Globus pallidus (tissue), 1 donor: ENCODE measurements around the gene RAB14.

Source experiments
- DNase-seq: peaks from one replicate; pipeline ENCODE4 v3.0.0-alpha.2; 2015; ENCODE audit warnings: low spot score

Gene RAB14

GRCh38 chr9:121201738-121202533 lies at the start of gene RAB14:
RAB14 (minus strand) TSS chr9:121201869; CDS start chr9:121193412, 8,457 bp downstream.
- peak; percentile 99 for DNase-seq

DNA sequence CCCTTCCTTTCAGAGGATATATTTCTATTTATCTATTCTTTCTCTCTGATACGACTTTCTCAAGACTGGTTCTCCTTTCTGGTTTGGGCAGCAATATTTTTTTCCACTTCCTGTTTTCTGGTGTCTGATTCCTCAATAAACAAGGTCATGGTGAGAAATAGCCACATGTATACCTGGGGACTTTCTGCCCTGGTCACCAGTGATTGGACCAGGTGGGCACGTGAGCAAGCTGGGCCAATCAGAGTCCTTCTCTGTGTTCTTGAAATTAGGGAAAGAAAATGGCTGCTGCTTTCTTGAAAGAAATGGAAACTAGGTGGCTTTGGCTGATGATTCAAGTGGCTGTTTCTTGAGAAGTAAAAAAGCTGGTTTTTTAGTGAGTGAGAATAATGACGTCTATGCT lies 47.9 kb upstream of the RAB14 start:
- no peak for DNase-seq

GRCh38 chr9:121246821-121247561 lies 45.3 kb upstream of the RAB14 start:
- DNase-seq = no peak

- no peak for DNase-seq
Measured at GRCh38 chr9:121242959-121243346, 41.3 kb upstream of the RAB14 start.

DNA sequence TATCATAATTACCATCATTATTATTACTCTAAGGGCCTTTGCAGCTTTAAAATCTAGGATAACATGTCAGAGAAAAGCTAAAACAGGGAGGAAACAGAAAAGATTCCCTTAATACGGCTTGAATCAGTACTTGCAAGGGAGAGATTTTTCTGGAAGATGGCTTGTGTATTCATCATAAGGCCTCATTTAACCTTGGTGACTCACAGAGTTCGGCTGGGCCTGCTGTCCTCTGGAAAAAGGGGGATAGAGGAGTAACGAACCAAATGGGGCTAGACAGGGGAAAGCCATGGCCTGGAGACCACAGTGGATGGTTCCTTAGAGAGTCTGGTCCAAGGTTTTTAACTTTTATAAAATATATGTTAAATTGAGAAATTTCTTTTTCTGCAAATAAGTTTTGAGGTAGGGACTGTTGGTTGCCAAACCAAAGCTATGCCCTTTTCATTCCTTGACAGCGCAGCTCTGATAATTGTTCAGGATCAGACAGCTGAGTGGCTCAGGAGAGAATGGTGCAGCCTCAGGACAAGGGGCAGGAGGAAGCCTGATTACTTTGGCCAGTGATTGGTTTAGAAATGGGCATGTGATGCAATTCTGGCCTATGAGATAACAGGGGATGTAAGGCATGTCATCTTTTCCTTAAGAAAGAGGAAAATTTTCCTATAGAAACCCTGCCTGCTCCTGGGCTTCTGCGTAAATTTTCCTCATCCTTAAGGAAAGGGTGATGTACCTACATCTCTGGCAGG lies 40.7 kb upstream of the RAB14 start:
- DNase-seq = no peak

DNA sequence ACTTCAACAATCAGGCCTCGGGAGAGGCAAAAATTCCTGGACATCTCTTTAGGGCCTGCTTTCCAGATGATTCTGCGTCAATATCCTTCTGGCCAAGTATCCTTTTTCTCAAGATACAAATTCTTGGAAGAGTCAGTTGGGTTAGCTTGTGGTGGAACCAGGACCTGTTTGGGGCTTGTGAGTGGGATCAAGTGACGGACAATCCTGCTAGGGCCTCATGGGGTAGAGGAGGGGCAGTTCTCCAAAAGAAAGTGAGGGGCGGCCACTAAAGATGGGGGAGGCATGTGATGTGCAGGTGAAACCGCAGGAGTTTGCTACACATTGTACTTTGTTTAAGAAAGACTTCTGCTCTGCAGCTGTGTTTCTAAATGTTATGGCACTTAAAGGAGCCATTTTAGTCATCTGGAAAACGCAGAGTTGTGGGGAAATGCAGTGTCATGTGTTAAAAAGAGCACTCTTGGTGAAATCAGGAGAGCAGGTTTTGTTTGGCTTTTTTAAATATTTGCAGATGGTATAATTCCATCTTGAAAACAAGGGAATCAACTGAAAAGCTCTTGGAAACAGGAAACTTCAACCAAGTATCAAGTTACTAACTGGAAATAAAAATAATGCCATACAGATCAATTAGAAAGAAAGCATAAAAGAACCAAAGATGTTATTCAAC lies 38.9 kb upstream of the RAB14 start:
- no peak for DNase-seq

- no peak for DNase-seq
Measured at GRCh38 chr9:121239851-121240250, 38.2 kb upstream of the RAB14 start.

GRCh38 chr9:121239071-121239470 lies 37.4 kb upstream of the RAB14 start:
- no peak for DNase-seq

DNA sequence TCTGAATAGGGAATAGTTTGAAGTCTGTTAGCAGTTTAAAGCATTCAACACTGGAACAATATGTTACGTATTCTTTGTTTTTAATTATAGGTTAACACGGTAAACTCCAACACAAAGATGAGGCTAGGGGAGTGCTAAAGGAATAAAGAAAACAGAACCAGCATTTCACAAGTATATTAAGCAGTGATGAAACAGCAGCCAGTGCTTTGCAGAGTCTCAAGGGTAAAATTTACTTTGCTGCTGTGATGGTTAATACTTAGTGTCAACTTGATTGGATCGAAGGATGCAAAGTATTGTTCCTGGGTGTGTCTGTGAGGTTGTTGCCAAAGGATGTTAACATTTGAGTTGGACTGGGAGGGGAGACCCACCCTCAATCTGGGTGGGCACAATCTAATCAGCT lies 36.2 kb upstream of the RAB14 start:
- DNase-seq = no peak

GRCh38 chr9:121235512-121235911 lies 33.8 kb upstream of the RAB14 start:
- no peak for DNase-seq

DNA sequence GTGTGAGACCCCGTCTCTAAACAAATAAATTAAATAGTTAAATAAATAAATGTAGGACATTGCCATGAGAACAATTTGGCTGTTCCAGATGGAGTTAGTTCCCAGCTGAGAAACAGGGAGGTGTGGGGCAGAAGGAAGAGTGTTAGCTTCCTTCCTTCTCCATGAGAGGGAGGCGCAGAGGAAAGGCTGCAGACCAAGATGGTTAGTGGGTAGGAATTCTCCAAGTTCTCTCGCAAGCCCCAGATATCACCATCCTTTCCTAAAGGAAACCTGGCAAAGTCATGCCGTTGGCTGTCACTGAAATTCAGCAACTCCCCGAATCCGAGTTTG lies 33.1 kb upstream of the RAB14 start:
- no peak for DNase-seq

DNA sequence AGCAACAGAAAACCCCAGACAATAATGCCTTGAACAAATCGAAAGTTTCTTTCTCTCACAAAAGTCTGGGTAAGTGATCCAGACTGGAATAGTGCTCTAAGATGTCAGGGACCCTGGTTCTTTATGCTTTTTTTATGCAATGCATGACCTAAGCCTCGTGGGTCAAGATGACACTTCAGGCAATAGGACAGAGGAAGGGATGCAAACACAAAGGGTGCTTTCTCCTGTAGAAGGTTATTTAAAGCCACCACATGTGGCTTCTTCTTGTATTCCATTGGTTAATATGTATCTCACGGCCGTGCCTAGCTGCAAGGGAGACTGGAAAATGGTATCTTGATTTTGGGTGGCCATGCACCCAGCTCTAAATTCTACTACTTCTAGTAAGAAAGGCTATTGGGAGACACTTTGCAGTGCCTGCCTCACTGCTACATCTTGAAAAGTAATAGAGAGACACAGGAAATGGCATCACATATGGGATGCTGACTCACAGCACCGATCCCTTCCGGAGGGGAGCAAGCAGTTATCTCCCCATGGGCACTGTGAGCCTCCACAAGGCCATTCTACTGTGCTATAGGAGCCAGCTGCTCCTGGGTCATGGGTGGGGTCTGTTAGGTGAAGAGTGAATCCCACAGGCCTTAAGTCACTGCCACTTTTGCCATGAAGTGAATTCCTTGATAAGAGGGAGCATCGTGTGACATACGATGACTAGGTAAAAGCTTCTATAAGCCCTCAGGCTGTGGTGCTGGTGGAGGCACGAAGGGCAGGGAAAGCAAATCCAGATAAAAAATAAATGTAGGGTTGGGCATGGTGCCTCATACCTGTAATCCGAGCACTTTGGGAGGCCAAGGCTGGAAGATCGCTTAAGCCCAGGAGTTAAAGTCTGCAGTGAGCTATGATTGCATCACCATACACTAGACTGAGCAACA lies 32.5 kb upstream of the RAB14 start:
- no peak for DNase-seq

DNA sequence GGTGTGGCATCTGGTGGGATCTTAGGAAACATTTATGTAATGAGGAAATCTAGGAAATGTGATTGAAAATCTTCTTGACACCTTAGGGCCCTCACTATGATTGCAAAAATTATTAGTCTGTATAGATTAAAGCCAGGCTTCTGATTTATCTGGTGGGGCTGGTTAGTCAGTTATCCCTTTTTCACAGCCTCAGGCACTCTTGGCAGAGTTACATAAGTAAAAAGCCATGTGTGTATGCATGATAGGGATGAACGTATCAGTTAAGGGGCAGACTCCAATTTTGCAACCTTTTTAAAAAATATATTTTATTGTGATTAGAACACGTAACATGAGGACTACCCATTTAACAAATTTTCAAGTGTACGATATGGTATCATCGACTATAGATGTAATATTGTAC lies 30.6 kb upstream of the RAB14 start:
- no peak for DNase-seq

- DNase-seq = no peak
Measured at GRCh38 chr9:121230256-121230655, 28.6 kb upstream of the RAB14 start.

DNA sequence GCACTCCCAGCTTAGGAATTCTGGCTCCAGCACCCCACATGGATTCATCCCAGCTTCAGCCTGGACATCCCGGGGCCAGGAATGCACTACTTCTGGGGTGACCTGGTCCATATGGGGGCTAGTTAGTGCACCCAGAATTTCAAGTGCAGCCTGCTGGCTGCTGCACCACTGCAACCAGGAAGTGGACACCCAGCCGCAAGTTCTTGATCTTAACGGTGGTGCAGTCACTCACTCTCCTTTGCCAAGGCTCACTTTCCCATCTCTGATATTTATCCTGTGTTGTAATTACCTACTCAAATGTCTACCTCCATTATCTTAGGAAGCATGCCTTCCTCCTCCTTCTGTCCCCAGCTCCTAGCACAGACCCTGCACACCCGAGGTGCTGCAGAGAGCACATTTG lies 26.2 kb upstream of the RAB14 start:
- no peak for DNase-seq

DNA sequence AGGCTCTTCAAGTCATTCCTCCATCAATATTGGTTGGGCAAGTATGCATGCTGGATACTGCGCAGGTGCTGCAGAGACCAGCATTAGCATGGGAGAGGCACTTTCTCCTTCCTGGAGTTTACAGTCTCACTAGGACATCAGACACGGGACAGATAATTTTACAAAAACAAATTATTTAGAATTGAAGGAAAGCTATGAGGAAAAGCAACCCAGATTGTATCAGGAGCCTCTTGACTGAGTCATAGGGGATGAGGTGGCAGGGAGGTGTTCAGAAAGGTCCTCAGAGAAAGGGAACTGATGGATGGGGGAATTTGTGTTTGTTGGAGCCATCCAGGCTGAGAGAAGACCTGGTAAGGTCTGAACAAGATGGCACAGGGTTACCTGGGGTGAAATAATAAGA lies 24.5 kb upstream of the RAB14 start:
- no peak for DNase-seq

GRCh38 chr9:121225240-121225639 lies 23.6 kb upstream of the RAB14 start:
- no peak for DNase-seq

- peak; percentile 66 for DNase-seq
Measured at GRCh38 chr9:121222524-121223171, 21.0 kb upstream of the RAB14 start.

DNA sequence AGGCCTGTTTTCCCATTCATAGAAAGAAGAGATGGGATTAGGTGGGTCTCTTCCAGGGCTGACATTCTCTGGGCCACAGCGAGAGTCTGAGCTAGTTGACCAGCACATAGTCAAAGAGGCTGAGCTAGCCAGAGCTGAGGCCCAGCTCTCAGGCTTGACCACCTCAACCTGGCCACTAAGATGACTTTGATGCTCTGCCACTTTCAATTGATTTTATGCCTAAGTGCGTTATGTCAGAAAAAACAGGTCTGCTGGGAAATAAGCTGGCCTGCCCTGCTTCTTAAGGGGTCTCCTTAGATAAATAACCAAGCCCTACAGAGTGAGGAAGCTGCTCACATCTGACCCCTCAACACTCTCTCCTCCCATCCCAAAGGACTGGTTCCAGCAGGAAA lies 20.0 kb upstream of the RAB14 start:
- no peak for DNase-seq

GRCh38 chr9:121220996-121221663 lies 19.5 kb upstream of the RAB14 start:
- no peak for DNase-seq
